ENCODE measurements around the gene LIPE.

LIPE gene

DNA sequence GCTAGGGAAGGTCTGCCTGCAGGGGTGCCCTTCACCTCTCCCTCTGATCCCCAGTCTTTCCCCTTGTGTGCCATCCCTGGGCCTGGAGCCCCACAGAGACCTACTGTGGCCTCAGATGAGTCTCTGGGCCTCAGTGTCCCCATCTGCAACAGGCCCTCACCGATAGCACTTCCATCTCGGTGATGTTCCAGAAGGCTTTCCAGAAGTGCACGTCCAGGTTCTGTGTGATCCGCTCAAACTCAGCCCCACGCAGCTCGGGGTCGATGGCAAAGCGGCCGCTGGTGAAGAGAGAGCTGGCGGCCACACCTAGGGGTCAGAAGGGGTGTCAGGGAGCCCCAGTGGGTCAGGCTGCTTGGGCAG lies 19.4 kb downstream of the LIPE start (continued):
- TF ChIP-seq SNAI2 (CRISPR knock-in tag; IDR thresholded peaks at IDR 0.05) (no peak), TCF4 (CRISPR knock-in tag; IDR thresholded peaks at IDR 0.05; ENCODE audit: borderline replicate concordance) (no peak), ZNF70 (CRISPR knock-in tag; IDR thresholded peaks at IDR 0.05) (no peak), PPARA (CRISPR knock-in tag; IDR thresholded peaks at IDR 0.05; ENCODE audit: borderline replicate concordance) (no peak), ESRRG (CRISPR knock-in tag; IDR thresholded peaks at IDR 0.05) (no peak), OSR1 (CRISPR knock-in tag; IDR thresholded peaks at IDR 0.05) (no peak)
- TF ChIP-seq, protein P1, sequence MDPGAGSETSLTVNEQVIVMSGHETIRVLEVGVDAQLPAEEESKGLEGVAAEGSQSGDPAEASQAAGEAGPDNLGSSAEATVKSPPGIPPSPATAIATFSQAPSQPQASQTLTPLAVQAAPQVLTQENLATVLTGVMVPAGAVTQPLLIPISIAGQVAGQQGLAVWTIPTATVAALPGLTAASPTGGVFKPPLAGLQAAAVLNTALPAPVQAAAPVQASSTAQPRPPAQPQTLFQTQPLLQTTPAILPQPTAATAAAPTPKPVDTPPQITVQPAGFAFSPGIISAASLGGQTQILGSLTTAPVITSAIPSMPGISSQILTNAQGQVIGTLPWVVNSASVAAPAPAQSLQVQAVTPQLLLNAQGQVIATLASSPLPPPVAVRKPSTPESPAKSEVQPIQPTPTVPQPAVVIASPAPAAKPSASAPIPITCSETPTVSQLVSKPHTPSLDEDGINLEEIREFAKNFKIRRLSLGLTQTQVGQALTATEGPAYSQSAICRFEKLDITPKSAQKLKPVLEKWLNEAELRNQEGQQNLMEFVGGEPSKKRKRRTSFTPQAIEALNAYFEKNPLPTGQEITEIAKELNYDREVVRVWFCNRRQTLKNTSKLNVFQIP (CRISPR knock-in tag; IDR thresholded peaks at IDR 0.05; ENCODE audit: borderline replicate concordance, low read depth): no peak

DNA sequence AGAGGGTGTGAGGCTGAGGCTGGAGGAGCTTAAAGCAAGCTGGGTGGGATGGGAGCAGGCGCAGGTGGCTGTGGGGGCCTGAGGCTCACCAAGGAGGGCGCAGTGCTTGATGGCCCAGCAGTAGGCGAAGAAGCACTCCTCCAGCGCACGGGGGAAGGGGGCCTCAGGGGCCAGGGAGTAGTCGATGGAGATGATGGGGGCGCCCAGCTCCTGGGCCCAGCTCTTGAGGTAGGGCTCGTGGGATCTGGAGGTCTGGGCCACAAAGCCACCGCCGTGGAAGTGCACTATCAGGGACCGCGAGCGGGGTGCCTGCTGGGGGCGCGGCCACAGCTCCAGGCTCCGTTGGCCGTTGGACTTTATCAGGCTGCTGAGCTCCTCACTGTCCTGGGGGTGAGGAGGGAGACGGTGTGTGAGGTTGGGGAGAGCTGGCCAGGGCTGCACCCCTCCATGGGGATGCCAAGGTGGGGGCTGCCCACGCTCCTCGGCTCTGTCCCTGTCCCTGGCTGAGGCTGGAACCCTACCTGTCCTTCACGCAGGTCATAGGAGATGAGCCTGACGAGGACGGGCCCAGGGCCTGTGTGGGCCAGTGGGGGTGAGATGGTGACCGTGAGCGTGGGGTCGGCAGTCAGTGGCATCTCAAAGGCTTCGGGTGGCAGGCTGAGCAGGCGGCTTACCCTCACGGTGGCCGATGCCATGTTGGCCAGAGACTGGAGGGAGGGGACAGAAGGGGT lies 19.9 kb downstream of the LIPE start:
- TF ChIP-seq BACH2 (CRISPR knock-in tag; IDR thresholded peaks at IDR 0.05; ENCODE audit: borderline replicate concordance): no peak
- no peak for TF ChIP-seq ZC3H10 (CRISPR knock-in tag; IDR thresholded peaks at IDR 0.05)
- TF ChIP-seq ESRRG (CRISPR knock-in tag; IDR thresholded peaks at IDR 0.05): no peak
- TF ChIP-seq GLIS3 (CRISPR knock-in tag; IDR thresholded peaks at IDR 0.05): no peak
- TF ChIP-seq RARB (CRISPR knock-in tag; IDR thresholded peaks at IDR 0.05): no peak
- no peak for TF ChIP-seq ZNF70 (CRISPR knock-in tag; IDR thresholded peaks at IDR 0.05)
- no peak for TF ChIP-seq ZNF565 (CRISPR knock-in tag; conservative IDR thresholded peaks at IDR 0.05; ENCODE audit: low read depth)
- no peak for TF ChIP-seq ISL1 (CRISPR knock-in tag; IDR thresholded peaks at IDR 0.05)
- TF ChIP-seq ZFP30 (CRISPR knock-in tag; IDR thresholded peaks at IDR 0.05): no peak
- TF ChIP-seq, protein P1 (CRISPR knock-in tag; IDR thresholded peaks at IDR 0.05; ENCODE audit: borderline replicate concordance, low read depth): no peak
- no peak for TF ChIP-seq OSR1 (CRISPR knock-in tag; IDR thresholded peaks at IDR 0.05)
- no peak for TF ChIP-seq ZNF8 (CRISPR knock-in tag; IDR thresholded peaks at IDR 0.05)
- TF ChIP-seq, protein P2, sequence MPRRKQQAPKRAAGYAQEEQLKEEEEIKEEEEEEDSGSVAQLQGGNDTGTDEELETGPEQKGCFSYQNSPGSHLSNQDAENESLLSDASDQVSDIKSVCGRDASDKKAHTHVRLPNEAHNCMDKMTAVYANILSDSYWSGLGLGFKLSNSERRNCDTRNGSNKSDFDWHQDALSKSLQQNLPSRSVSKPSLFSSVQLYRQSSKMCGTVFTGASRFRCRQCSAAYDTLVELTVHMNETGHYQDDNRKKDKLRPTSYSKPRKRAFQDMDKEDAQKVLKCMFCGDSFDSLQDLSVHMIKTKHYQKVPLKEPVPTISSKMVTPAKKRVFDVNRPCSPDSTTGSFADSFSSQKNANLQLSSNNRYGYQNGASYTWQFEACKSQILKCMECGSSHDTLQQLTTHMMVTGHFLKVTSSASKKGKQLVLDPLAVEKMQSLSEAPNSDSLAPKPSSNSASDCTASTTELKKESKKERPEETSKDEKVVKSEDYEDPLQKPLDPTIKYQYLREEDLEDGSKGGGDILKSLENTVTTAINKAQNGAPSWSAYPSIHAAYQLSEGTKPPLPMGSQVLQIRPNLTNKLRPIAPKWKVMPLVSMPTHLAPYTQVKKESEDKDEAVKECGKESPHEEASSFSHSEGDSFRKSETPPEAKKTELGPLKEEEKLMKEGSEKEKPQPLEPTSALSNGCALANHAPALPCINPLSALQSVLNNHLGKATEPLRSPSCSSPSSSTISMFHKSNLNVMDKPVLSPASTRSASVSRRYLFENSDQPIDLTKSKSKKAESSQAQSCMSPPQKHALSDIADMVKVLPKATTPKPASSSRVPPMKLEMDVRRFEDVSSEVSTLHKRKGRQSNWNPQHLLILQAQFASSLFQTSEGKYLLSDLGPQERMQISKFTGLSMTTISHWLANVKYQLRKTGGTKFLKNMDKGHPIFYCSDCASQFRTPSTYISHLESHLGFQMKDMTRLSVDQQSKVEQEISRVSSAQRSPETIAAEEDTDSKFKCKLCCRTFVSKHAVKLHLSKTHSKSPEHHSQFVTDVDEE (CRISPR knock-in tag; IDR thresholded peaks at IDR 0.05): no peak
- TF ChIP-seq, protein P3, sequence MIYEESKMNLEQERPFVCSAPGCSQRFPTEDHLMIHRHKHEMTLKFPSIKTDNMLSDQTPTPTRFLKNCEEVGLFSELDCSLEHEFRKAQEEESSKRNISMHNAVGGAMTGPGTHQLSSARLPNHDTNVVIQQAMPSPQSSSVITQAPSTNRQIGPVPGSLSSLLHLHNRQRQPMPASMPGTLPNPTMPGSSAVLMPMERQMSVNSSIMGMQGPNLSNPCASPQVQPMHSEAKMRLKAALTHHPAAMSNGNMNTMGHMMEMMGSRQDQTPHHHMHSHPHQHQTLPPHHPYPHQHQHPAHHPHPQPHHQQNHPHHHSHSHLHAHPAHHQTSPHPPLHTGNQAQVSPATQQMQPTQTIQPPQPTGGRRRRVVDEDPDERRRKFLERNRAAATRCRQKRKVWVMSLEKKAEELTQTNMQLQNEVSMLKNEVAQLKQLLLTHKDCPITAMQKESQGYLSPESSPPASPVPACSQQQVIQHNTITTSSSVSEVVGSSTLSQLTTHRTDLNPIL (CRISPR knock-in tag; IDR thresholded peaks at IDR 0.05; ENCODE audit: low read depth): no peak

DNA sequence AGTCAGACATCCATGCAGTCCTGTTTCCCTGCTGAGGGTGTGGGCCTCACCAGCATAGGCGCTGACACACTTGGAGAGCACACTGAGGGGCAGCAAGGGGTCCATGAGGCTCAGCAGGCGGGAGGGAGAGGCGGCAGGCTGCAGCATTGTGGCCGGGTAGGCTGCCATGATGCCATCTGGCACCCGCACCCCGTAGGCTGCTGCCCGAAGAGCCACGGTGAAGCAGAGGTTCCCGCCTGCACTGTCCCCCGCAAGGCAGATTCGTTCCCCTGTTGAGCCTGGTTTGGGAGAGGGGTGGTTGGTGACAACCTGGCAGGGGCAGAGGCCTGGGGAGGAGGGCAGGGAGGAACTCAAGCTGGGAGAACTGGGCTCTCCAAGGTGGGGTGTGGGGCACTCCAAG lies 21.1 kb downstream of the LIPE start:
- ATAC-seq: no peak
- TF ChIP-seq TOX (CRISPR knock-in tag; IDR thresholded peaks at IDR 0.05; ENCODE audit: borderline replicate concordance) (no peak), ZFP3 (CRISPR knock-in tag; IDR thresholded peaks at IDR 0.05) (no peak), ZC3H10 (CRISPR knock-in tag; IDR thresholded peaks at IDR 0.05) (no peak), PPARA (CRISPR knock-in tag; IDR thresholded peaks at IDR 0.05; ENCODE audit: borderline replicate concordance) (no peak), ZNF565 (CRISPR knock-in tag; conservative IDR thresholded peaks at IDR 0.05; ENCODE audit: low read depth) (no peak), OSR1 (CRISPR knock-in tag; IDR thresholded peaks at IDR 0.05) (no peak), ZFP30 (CRISPR knock-in tag; IDR thresholded peaks at IDR 0.05) (no peak)
- TF ChIP-seq, protein P1 (CRISPR knock-in tag; IDR thresholded peaks at IDR 0.05; ENCODE audit: borderline replicate concordance, low read depth): no peak
- TF ChIP-seq, protein P4, sequence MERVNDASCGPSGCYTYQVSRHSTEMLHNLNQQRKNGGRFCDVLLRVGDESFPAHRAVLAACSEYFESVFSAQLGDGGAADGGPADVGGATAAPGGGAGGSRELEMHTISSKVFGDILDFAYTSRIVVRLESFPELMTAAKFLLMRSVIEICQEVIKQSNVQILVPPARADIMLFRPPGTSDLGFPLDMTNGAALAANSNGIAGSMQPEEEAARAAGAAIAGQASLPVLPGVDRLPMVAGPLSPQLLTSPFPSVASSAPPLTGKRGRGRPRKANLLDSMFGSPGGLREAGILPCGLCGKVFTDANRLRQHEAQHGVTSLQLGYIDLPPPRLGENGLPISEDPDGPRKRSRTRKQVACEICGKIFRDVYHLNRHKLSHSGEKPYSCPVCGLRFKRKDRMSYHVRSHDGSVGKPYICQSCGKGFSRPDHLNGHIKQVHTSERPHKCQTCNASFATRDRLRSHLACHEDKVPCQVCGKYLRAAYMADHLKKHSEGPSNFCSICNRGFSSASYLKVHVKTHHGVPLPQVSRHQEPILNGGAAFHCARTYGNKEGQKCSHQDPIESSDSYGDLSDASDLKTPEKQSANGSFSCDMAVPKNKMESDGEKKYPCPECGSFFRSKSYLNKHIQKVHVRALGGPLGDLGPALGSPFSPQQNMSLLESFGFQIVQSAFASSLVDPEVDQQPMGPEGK (CRISPR knock-in tag; IDR thresholded peaks at IDR 0.05; ENCODE audit: borderline replicate concordance): no peak

More for the DNA sequence above, 19.9 kb downstream of the LIPE start:
- ATAC-seq: no peak
